HEK293 (cell line): ENCODE results near the gene ZNF432.

Experiments
- BCL11B ChIP-seq: fragments of 450-650 bp; formaldehyde crosslinking; IDR thresholded peaks from 2 replicates; pipeline ENCODE4 v1.5.1; 2016; ENCODE audit warnings: low read depth, missing biosample characterization, missing genetic modification characterization
- HOXC10 ChIP-seq: sonication (generic); formaldehyde crosslinking; IDR thresholded peaks from 2 replicates; pipeline ENCODE4 v1.8.1; 2023; ENCODE audit warnings: mild to moderate bottlenecking, missing genetic modification reagents
- KLF16 ChIP-seq: fragments of 450-650 bp; formaldehyde crosslinking; IDR thresholded peaks from 2 replicates; pipeline ENCODE4 v1.5.1; 2017; ENCODE audit warnings: missing biosample characterization, missing genetic modification characterization
- KLF8 ChIP-seq: fragments of 450-650 bp; formaldehyde crosslinking; IDR thresholded peaks from 2 replicates; pipeline ENCODE4 v1.5.1; 2016; ENCODE audit warnings: missing biosample characterization, missing genetic modification characterization
- KLF9 ChIP-seq: fragments of 450-650 bp; formaldehyde crosslinking; IDR thresholded peaks from 2 replicates; pipeline ENCODE4 v1.5.1; 2016; ENCODE audit warnings: missing biosample characterization, missing genetic modification characterization, low read depth
- MYNN ChIP-seq: fragments of 450-650 bp; formaldehyde crosslinking; IDR thresholded peaks from 2 replicates; pipeline ENCODE4 v1.5.1; 2016; ENCODE audit warnings: missing biosample characterization, missing genetic modification characterization, borderline replicate concordance
- PRDM1 ChIP-seq: fragments of 450-650 bp; formaldehyde crosslinking; IDR thresholded peaks from 2 replicates; pipeline ENCODE4; 2016; ENCODE audit warnings: missing biosample characterization, missing genetic modification characterization
- PRDM2 ChIP-seq: fragments of 450-650 bp; formaldehyde crosslinking; IDR thresholded peaks from 2 replicates; pipeline ENCODE4 v1.5.1; 2016; ENCODE audit warnings: missing biosample characterization, missing genetic modification characterization, borderline replicate concordance
- REST ChIP-seq: fragments of 450-650 bp; formaldehyde crosslinking; IDR thresholded peaks from 2 replicates; pipeline ENCODE4 v1.5.1; 2016; ENCODE audit warnings: missing biosample characterization, missing genetic modification characterization
- SP2 ChIP-seq: fragments of 450-650 bp; formaldehyde crosslinking; IDR thresholded peaks from 2 replicates; pipeline ENCODE4 v1.5.1; 2016; ENCODE audit warnings: missing biosample characterization, missing genetic modification characterization
- ZBTB20 ChIP-seq: fragments of 450-650 bp; formaldehyde crosslinking; IDR thresholded peaks from 2 replicates; pipeline ENCODE4 v1.5.1; 2016; ENCODE audit warnings: missing biosample characterization, missing genetic modification characterization
- ZFP41 ChIP-seq: fragments of 450-650 bp; formaldehyde crosslinking; IDR thresholded peaks from 2 replicates; pipeline ENCODE4 v1.5.1; 2016; ENCODE audit warnings: missing biosample characterization, missing genetic modification characterization, borderline replicate concordance
- ZNF10 ChIP-seq: fragments of 450-650 bp; formaldehyde crosslinking; IDR thresholded peaks from 2 replicates; pipeline ENCODE4 v1.5.1; 2017; ENCODE audit warnings: missing biosample characterization, missing genetic modification characterization
- ZNF175 ChIP-seq: fragments of 450-650 bp; formaldehyde crosslinking; IDR thresholded peaks from 2 replicates; pipeline ENCODE4 v1.5.1; 2016; ENCODE audit warnings: missing biosample characterization, missing genetic modification characterization
- ZNF211 ChIP-seq: fragments of 450-650 bp; formaldehyde crosslinking; IDR thresholded peaks from 2 replicates; pipeline ENCODE4 v1.5.1; 2016; ENCODE audit warnings: low read depth, missing biosample characterization, missing genetic modification characterization
- ZNF23 ChIP-seq: fragments of 450-650 bp; formaldehyde crosslinking; IDR thresholded peaks from 2 replicates; pipeline ENCODE4 v1.5.1; 2016; ENCODE audit warnings: missing biosample characterization, missing genetic modification characterization, borderline replicate concordance
- ZNF239 ChIP-seq: fragments of 450-650 bp; formaldehyde crosslinking; IDR thresholded peaks from 2 replicates; pipeline ENCODE4 v1.5.1; 2016; ENCODE audit warnings: missing biosample characterization, missing genetic modification characterization
- ZNF24 ChIP-seq: fragments of 450-650 bp; formaldehyde crosslinking; IDR thresholded peaks from 2 replicates; pipeline ENCODE4 v1.5.1; 2016; ENCODE audit warnings: missing biosample characterization, missing genetic modification characterization
- ZNF26 ChIP-seq: fragments of 450-650 bp; formaldehyde crosslinking; IDR thresholded peaks from 2 replicates; pipeline ENCODE4 v1.5.1; 2016; ENCODE audit warnings: missing biosample characterization, missing genetic modification characterization
- ZNF266 ChIP-seq: fragments of 450-650 bp; formaldehyde crosslinking; IDR thresholded peaks from 2 replicates; pipeline ENCODE4 v1.5.1; 2016; ENCODE audit warnings: missing biosample characterization, missing genetic modification characterization, low read depth
- ZNF488 ChIP-seq: fragments of 450-650 bp; formaldehyde crosslinking; IDR thresholded peaks from 2 replicates; pipeline ENCODE4 v1.5.1; 2016; ENCODE audit warnings: missing biosample characterization, missing genetic modification characterization
- ZNF510 ChIP-seq: fragments of 450-650 bp; formaldehyde crosslinking; IDR thresholded peaks from 2 replicates; pipeline ENCODE4 v1.5.1; 2018; ENCODE audit warnings: mild to moderate bottlenecking, missing genetic modification characterization, missing biosample characterization; ENCODE audit not compliant: insufficient replicate concordance
- ZNF596 ChIP-seq: fragments of 450-650 bp; IDR thresholded peaks from 2 replicates; pipeline ENCODE4 v1.5.0; 2018; ENCODE audit warnings: missing biosample characterization, mild to moderate bottlenecking, missing genetic modification characterization, moderate library complexity
- ZNF677 ChIP-seq: fragments of 450-650 bp; IDR thresholded peaks from 2 replicates; pipeline ENCODE4 v1.5.0; 2018; ENCODE audit warnings: missing biosample characterization, mild to moderate bottlenecking, missing genetic modification characterization, moderate library complexity
- ZNF747 ChIP-seq: fragments of 450-650 bp; formaldehyde crosslinking; IDR thresholded peaks from 2 replicates; pipeline ENCODE4 v1.5.1; 2016; ENCODE audit warnings: missing biosample characterization, missing genetic modification characterization
- ZNF792 ChIP-seq: fragments of 450-650 bp; formaldehyde crosslinking; IDR thresholded peaks from 2 replicates; pipeline ENCODE4 v1.5.1; 2016; ENCODE audit warnings: missing biosample characterization, missing genetic modification characterization
- ZSCAN30 ChIP-seq: fragments of 450-650 bp; IDR thresholded peaks from 2 replicates; pipeline ENCODE4 v1.5.1; 2018; ENCODE audit warnings: missing biosample characterization, mild to moderate bottlenecking, missing genetic modification characterization, moderate library complexity
- ZXDB ChIP-seq: fragments of 450-650 bp; formaldehyde crosslinking; IDR thresholded peaks from 2 replicates; pipeline ENCODE4 v1.5.1; 2016; ENCODE audit warnings: missing biosample characterization, missing genetic modification characterization

The ZNF432 gene

GRCh38 chr19:51986309-51987291 is 62.0 kb downstream of the ZNF432 start, which contains the start of gene ZNF350 (continued):
- TF ChIP-seq REST (tag by site-specific recombination) (no peak), PRDM1 (tag by site-specific recombination) (no peak), ZNF175 (tag by site-specific recombination) (no peak), ZSCAN30 (tag by site-specific recombination) (peak; percentile 76; the same call in 1 of the 2 replicates), ZNF10 (tag by site-specific recombination) (0 out of 2 replicates have a peak, but pooled peaks have one; percentile 40), HOXC10 (CRISPR knock-in tag) (no peak), MYNN (tag by site-specific recombination) (no peak), KLF16 (tag by site-specific recombination) (no peak), ZNF677 (tag by site-specific recombination) (no peak; the same call in 1 of the 2 replicates), ZNF596 (tag by site-specific recombination) (no peak), ZNF24 (tag by site-specific recombination) (0 out of 2 replicates have a peak, but pooled peaks have one; percentile 23), ZNF23 (no peak), ZNF510 (tag by site-specific recombination) (no peak), ZNF792 (tag by site-specific recombination) (no peak), ZNF266 (tag by site-specific recombination) (no peak), PRDM2 (no peak), KLF8 (tag by site-specific recombination) (0 out of 2 replicates have a peak, but pooled peaks have one; percentile 33), ZFP41 (no peak), ZXDB (tag by site-specific recombination) (peak; percentile 90), ZNF488 (tag by site-specific recombination) (no peak), ZNF211 (tag by site-specific recombination) (no peak), ZNF747 (tag by site-specific recombination) (no peak), KLF9 (tag by site-specific recombination) (no peak), ZNF239 (tag by site-specific recombination) (no peak), BCL11B (tag by site-specific recombination) (no peak), ZNF26 (tag by site-specific recombination) (no peak), SP2 (tag by site-specific recombination) (no peak), ZBTB20 (tag by site-specific recombination) (peak; percentile 79)
